Tibial nerve (tissue), 4 donors: Measurements from ENCODE around the gene PTPA.

ENCODE experiments used
- CTCF ChIP-seq, 5 experiments: fragments of 200-600 bp in 3 of 5; fragments of 450-650 bp in 2 of 5; sonication (generic) in 3 of 5; IDR thresholded peaks; one replicate each; pipeline ENCODE4 v1.5.1; 2016 to 2019; ENCODE audit warnings: antibody characterized with exemption in 5 of 5, mild to moderate bottlenecking in 3 of 5, moderate library complexity in 2 of 5
- EP300 ChIP-seq, 2 donors: sonication (generic); formaldehyde crosslinking; IDR thresholded peaks; one replicate each; pipeline ENCODE4 v1.6.1; 2017; ENCODE audit warnings: antibody characterized with exemption in 2 of 2, mild to moderate bottlenecking in 1 of 2
- POLR2A ChIP-seq, 2 donors: fragments of 450-650 bp; IDR thresholded peaks; one replicate each; pipeline ENCODE4 v1.6.1; 2017; ENCODE audit warnings: antibody characterized with exemption in 2 of 2, mild to moderate bottlenecking in 2 of 2, moderate library complexity in 2 of 2

GRCh38 chr9:129185991-129186390 lies 74.8 kb downstream of the PTPA start:
- TF ChIP-seq CTCF (IDR thresholded peaks at IDR 0.05), result no peak
- no peak for TF ChIP-seq POLR2A (IDR thresholded peaks at IDR 0.05)
- no peak for TF ChIP-seq EP300 (IDR thresholded peaks at IDR 0.05)
